Esophagus squamous epithelium (tissue), 4 donors: ENCODE measurements around the gene CMTM8.

Experiments used
- POLR2A ChIP-seq, 4 donors: fragments of 450-650 bp; IDR thresholded peaks; one replicate each; pipeline ENCODE4 v1.6.1; 2017; ENCODE audit warnings: antibody characterized with exemption in 4 of 4, mild to moderate bottlenecking in 4 of 4, moderate library complexity in 3 of 4
- TF ChIP-seq, protein P1 (sequence below), 6 experiments: fragments of 450-650 bp in 4 of 6; fragments of 200-600 bp in 2 of 6; sonication (generic) in 2 of 6; IDR thresholded peaks; one replicate each; pipeline ENCODE4 v1.5.1; 2016 to 2019; ENCODE audit warnings: antibody characterized with exemption in 6 of 6, mild to moderate bottlenecking in 4 of 6, moderate library complexity in 4 of 6

DNA sequence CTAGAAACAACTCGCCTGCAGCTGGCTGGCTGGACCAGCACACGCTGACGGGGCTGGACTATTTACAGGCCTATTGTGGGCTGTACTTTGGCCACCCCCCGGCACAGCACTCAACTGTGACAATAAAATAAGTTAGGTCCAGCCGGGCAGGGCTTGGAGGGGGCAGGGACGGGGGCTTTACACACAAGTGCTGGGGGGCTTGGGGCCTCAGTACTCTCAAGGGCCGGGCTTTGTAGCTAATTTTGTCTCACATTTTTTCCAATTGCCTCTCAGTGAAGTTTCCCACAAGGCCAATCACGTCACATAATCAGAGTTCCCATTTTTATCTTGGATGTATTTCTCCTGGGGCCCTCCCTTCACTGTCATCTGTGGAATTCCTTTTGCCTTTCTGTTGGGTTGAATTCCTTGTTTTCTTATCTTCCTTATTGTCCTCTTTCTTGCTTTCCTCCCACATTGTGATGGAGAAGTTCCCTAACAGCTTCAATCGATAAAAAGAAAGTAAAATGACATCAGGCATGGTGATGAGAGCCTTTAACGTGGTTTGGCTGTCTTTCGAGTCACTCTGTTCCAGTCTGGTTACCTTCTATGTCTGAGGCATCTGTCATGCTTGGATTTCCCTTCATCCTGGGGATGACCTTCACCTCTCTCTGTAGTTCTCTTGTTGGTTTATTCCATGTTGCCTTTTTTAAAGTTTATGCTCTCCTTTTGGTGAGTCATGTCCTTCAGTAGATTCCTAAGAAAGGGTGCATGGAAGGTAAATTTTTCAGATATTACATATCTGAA, 109.1 kb downstream of the CMTM8 start:
- TF ChIP-seq, protein P1, sequence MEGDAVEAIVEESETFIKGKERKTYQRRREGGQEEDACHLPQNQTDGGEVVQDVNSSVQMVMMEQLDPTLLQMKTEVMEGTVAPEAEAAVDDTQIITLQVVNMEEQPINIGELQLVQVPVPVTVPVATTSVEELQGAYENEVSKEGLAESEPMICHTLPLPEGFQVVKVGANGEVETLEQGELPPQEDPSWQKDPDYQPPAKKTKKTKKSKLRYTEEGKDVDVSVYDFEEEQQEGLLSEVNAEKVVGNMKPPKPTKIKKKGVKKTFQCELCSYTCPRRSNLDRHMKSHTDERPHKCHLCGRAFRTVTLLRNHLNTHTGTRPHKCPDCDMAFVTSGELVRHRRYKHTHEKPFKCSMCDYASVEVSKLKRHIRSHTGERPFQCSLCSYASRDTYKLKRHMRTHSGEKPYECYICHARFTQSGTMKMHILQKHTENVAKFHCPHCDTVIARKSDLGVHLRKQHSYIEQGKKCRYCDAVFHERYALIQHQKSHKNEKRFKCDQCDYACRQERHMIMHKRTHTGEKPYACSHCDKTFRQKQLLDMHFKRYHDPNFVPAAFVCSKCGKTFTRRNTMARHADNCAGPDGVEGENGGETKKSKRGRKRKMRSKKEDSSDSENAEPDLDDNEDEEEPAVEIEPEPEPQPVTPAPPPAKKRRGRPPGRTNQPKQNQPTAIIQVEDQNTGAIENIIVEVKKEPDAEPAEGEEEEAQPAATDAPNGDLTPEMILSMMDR (IDR thresholded peaks at IDR 0.05), result no peak
- no peak for TF ChIP-seq POLR2A (IDR thresholded peaks at IDR 0.05)
